Measurements from ENCODE around the gene TMEM101. TPM values are rescaled to one million over a fixed set of nuclear protein-coding genes. Genes with fewer than 3 reads are reported as not detected.

Gene TMEM101
- total RNA-seq, 1 donor from 2014 or later: 67.3 TPM

- Histone ChIP-seq H3K9me3 (ENCODE audit: control insufficient read depth in 3 of 3, low read length in 3 of 3) (no peaks in the 10 kb centered on the region), H3K4me1 (ENCODE audit: control insufficient read depth in 3 of 3, insufficient read depth in 3 of 3, low read length in 3 of 3) (peaks cover 28 to 38% (median 34%) of the 10 kb centered on the region in 3 donors), H3K27ac (ENCODE audit: low read depth, low read length) (no peak overlapping the region), H3K9ac (ENCODE audit: low read depth in 1 of 3, low read length in 3 of 3) (no peak overlapping the region), H3K27me3 (ENCODE audit: control insufficient read depth in 3 of 3, insufficient read depth in 3 of 3, low read length in 3 of 3) (peaks cover 28 to 48% (median 33%) of the 10 kb centered on the region in 3 donors), H3K4me3 (ENCODE audit: low read length in 3 of 3) (peak overlapping the region; percentile 71 to 78 (median 73)), H3K36me3 (ENCODE audit: control insufficient read depth in 3 of 3, insufficient read depth in 3 of 3, low read length in 3 of 3) (peaks cover 9 to 21% (median 17%) of the 10 kb centered on the region in 3 donors)
Observed at GRCh38 chr17:44008205-44008909, 6.4 kb downstream of the TMEM101 start.

GRCh38 chr17:44007346-44008204 lies 7.2 kb downstream of the TMEM101 start:
- Histone ChIP-seq H3K9ac (ENCODE audit: low read depth in 1 of 3, low read length in 3 of 3) (peak overlapping the region; percentile 53 to 74 (median 65)), H3K9me3 (ENCODE audit: control insufficient read depth in 3 of 3, low read length in 3 of 3) (no peaks in the 10 kb centered on the region), H3K27me3 (ENCODE audit: control insufficient read depth in 3 of 3, insufficient read depth in 3 of 3, low read length in 3 of 3) (peaks cover 28 to 50% (median 35%) of the 10 kb centered on the region in 3 donors), H3K4me1 (ENCODE audit: control insufficient read depth in 3 of 3, insufficient read depth in 3 of 3, low read length in 3 of 3) (peaks cover 28 to 38% (median 34%) of the 10 kb centered on the region in 3 donors), H3K27ac (ENCODE audit: low read depth, low read length) (no peak overlapping the region), H3K36me3 (ENCODE audit: control insufficient read depth in 3 of 3, insufficient read depth in 3 of 3, low read length in 3 of 3) (peaks cover 9 to 17% (median 16%) of the 10 kb centered on the region in 3 donors), H3K4me3 (ENCODE audit: low read length in 3 of 3) (peak overlapping the region; percentile 71 to 78 (median 73))

- Histone ChIP-seq H3K9me3 (ENCODE audit: control insufficient read depth in 3 of 3, low read length in 3 of 3) (no peaks in the 10 kb centered on the region), H3K27ac (ENCODE audit: low read depth, low read length) (no peak overlapping the region), H3K27me3 (ENCODE audit: control insufficient read depth in 3 of 3, insufficient read depth in 3 of 3, low read length in 3 of 3) (peaks cover 33 to 58% (median 41%) of the 10 kb centered on the region in 3 donors), H3K4me3 (ENCODE audit: low read length in 3 of 3) (peak overlapping the region; percentile 71 to 78 (median 73)), H3K9ac (ENCODE audit: low read depth in 1 of 3, low read length in 3 of 3) (peak overlapping the region; percentile 53 to 74 (median 65)), H3K36me3 (ENCODE audit: control insufficient read depth in 3 of 3, insufficient read depth in 3 of 3, low read length in 3 of 3) (peaks cover 3 to 13% (median 10%) of the 10 kb centered on the region in 3 donors), H3K4me1 (ENCODE audit: control insufficient read depth in 3 of 3, insufficient read depth in 3 of 3, low read length in 3 of 3) (peaks cover 28 to 38% (median 34%) of the 10 kb centered on the region in 3 donors)
Observed at GRCh38 chr17:44006598-44007345, 8.0 kb downstream of the TMEM101 start.

GRCh38 chr17:44006272-44006597 lies 8.5 kb downstream of the TMEM101 start:
- Histone ChIP-seq H3K27ac (ENCODE audit: low read depth, low read length) (no peak overlapping the region), H3K9ac (ENCODE audit: low read depth in 1 of 3, low read length in 3 of 3) (peak overlapping the region; percentile 4 to 57 (median 53)), H3K4me3 (ENCODE audit: low read length in 3 of 3) (peak overlapping the region; percentile 56 to 63 (median 56)), H3K9me3 (ENCODE audit: control insufficient read depth in 3 of 3, low read length in 3 of 3) (no peaks in the 10 kb centered on the region), H3K36me3 (ENCODE audit: control insufficient read depth in 3 of 3, insufficient read depth in 3 of 3, low read length in 3 of 3) (peaks cover 2 to 8% (median 7%) of the 10 kb centered on the region in 3 donors), H3K27me3 (ENCODE audit: control insufficient read depth in 3 of 3, insufficient read depth in 3 of 3, low read length in 3 of 3) (peaks cover 33 to 63% (median 41%) of the 10 kb centered on the region in 3 donors), H3K4me1 (ENCODE audit: control insufficient read depth in 3 of 3, insufficient read depth in 3 of 3, low read length in 3 of 3) (peaks cover 28 to 38% (median 34%) of the 10 kb centered on the region in 3 donors)

- Histone ChIP-seq H3K27ac (ENCODE audit: low read depth, low read length) (no peak overlapping the region), H3K36me3 (ENCODE audit: control insufficient read depth in 3 of 3, insufficient read depth in 3 of 3, low read length in 3 of 3) (peaks cover 2 to 7% (median 7%) of the 10 kb centered on the region in 3 donors), H3K27me3 (ENCODE audit: control insufficient read depth in 3 of 3, insufficient read depth in 3 of 3, low read length in 3 of 3) (peaks cover 33 to 67% (median 41%) of the 10 kb centered on the region in 3 donors), H3K9ac (ENCODE audit: low read depth in 1 of 3, low read length in 3 of 3) (peak overlapping the region; percentile 4 to 57 (median 53)), H3K9me3 (ENCODE audit: control insufficient read depth in 3 of 3, low read length in 3 of 3) (no peaks in the 10 kb centered on the region), H3K4me3 (ENCODE audit: low read length in 3 of 3) (peak overlapping the region; percentile 56 to 63 (median 56)), H3K4me1 (ENCODE audit: control insufficient read depth in 3 of 3, insufficient read depth in 3 of 3, low read length in 3 of 3) (peaks cover 28 to 38% (median 34%) of the 10 kb centered on the region in 3 donors)
Observed at GRCh38 chr17:44005527-44006271, 9.1 kb downstream of the TMEM101 start.

- peaks cover 2 to 4% (median 2%) of the 10 kb centered on the region in 3 donors for H3K36me3 ChIP-seq (ENCODE audit: control insufficient read depth in 3 of 3, insufficient read depth in 3 of 3, low read length in 3 of 3)
- H3K27ac ChIP-seq (ENCODE audit: low read depth, low read length): no peak overlapping the region
- H3K9ac ChIP-seq (ENCODE audit: low read depth in 1 of 3, low read length in 3 of 3): peak overlapping the region in 2 of 3 donors; percentile 50 to 57
- H3K9me3 ChIP-seq (ENCODE audit: control insufficient read depth in 3 of 3, low read length in 3 of 3): no peaks in the 10 kb centered on the region
- peak overlapping the region; percentile 23 to 63 (median 56) for H3K4me3 ChIP-seq (ENCODE audit: low read length in 3 of 3)
- peaks cover 28 to 38% (median 34%) of the 10 kb centered on the region in 3 donors for H3K4me1 ChIP-seq (ENCODE audit: control insufficient read depth in 3 of 3, insufficient read depth in 3 of 3, low read length in 3 of 3)
- H3K27me3 ChIP-seq (ENCODE audit: control insufficient read depth in 3 of 3, insufficient read depth in 3 of 3, low read length in 3 of 3): peaks cover 33 to 67% (median 41%) of the 10 kb centered on the region in 3 donors
Observed at GRCh38 chr17:44004761-44005526, 9.8 kb downstream of the TMEM101 start.

GRCh38 chr17:44004077-44004760 lies 10.5 kb downstream of the TMEM101 start, which contains the start of gene NAGS:
NAGS (plus strand) TSS chr17:44004622; CDS start chr17:44004664, 42 bp downstream.
- Histone ChIP-seq H3K9ac (ENCODE audit: low read depth in 1 of 3, low read length in 3 of 3) (peak within 1 kb of the TSS in 2 of 3 donors; percentile 50 to 57), H3K27me3 (ENCODE audit: control insufficient read depth in 3 of 3, insufficient read depth in 3 of 3, low read length in 3 of 3) (peaks cover 33 to 67% (median 41%) of the 10 kb centered on the region in 3 donors), H3K4me3 (ENCODE audit: low read length in 3 of 3) (peak within 1 kb of the TSS; percentile 23 to 63 (median 56))

GRCh38 chr17:44002141-44002848 lies 12.5 kb downstream of the TMEM101 start:
- no peak overlapping the region for H3K4me3 ChIP-seq (ENCODE audit: low read length in 3 of 3)
- peaks cover 22 to 25% (median 23%) of the 10 kb centered on the region in 3 donors for H3K4me1 ChIP-seq (ENCODE audit: control insufficient read depth in 3 of 3, insufficient read depth in 3 of 3, low read length in 3 of 3)
- H3K9ac ChIP-seq (ENCODE audit: low read depth in 1 of 3, low read length in 3 of 3): no peak overlapping the region
- no peak overlapping the region for H3K27ac ChIP-seq (ENCODE audit: low read depth, low read length)
- no peaks in the 10 kb centered on the region for H3K9me3 ChIP-seq (ENCODE audit: control insufficient read depth in 3 of 3, low read length in 3 of 3)
- H3K36me3 ChIP-seq (ENCODE audit: control insufficient read depth in 3 of 3, insufficient read depth in 3 of 3, low read length in 3 of 3): no peaks in the 10 kb centered on the region
- H3K27me3 ChIP-seq (ENCODE audit: control insufficient read depth in 3 of 3, insufficient read depth in 3 of 3, low read length in 3 of 3): peaks cover 31 to 53% (median 32%) of the 10 kb centered on the region in 3 donors

More at GRCh38 chr17:44004077-44004760, 10.5 kb downstream of the TMEM101 start, which contains the start of gene NAGS:
- Histone ChIP-seq H3K9me3 (ENCODE audit: control insufficient read depth in 3 of 3, low read length in 3 of 3) (no peaks in the 10 kb centered on the region), H3K4me1 (ENCODE audit: control insufficient read depth in 3 of 3, insufficient read depth in 3 of 3, low read length in 3 of 3) (peaks cover 28 to 38% (median 34%) of the 10 kb centered on the region in 3 donors), H3K36me3 (ENCODE audit: control insufficient read depth in 3 of 3, insufficient read depth in 3 of 3, low read length in 3 of 3) (peaks cover 0 to 2% (median under 1%) of the 10 kb centered on the region in 3 donors), H3K27ac (ENCODE audit: low read depth, low read length) (no peak within 1 kb of the TSS)

Measured in skeletal muscle tissue (tissue), 4 donors.